GM08714 (cell line): ENCODE measurements around the gene CLTCL1.
A peak's percentile ranks its signal among the peaks of the same experiment; 100 is the strongest.
"Not testable (repeated sequence)": the region's sequence is repeated elsewhere in the genome, so short reads cannot be mapped to it uniquely, and the experiment has no call there.

Experiments
- H3K4me3 ChIP-seq: fragments of 200-500 bp; sonication (Bioruptor generic); 2 replicates; pipeline ENCODE4 v1.5.1; 2014; ENCODE audit warnings: mild to moderate bottlenecking, low read length, inconsistent platforms
- ZNF274 ChIP-seq: IDR thresholded peaks from 2 replicates; pipeline ENCODE4 v1.6.1; 2012; ENCODE audit warnings: mild to moderate bottlenecking, low read depth, low read length

CLTCL1 gene

DNA sequence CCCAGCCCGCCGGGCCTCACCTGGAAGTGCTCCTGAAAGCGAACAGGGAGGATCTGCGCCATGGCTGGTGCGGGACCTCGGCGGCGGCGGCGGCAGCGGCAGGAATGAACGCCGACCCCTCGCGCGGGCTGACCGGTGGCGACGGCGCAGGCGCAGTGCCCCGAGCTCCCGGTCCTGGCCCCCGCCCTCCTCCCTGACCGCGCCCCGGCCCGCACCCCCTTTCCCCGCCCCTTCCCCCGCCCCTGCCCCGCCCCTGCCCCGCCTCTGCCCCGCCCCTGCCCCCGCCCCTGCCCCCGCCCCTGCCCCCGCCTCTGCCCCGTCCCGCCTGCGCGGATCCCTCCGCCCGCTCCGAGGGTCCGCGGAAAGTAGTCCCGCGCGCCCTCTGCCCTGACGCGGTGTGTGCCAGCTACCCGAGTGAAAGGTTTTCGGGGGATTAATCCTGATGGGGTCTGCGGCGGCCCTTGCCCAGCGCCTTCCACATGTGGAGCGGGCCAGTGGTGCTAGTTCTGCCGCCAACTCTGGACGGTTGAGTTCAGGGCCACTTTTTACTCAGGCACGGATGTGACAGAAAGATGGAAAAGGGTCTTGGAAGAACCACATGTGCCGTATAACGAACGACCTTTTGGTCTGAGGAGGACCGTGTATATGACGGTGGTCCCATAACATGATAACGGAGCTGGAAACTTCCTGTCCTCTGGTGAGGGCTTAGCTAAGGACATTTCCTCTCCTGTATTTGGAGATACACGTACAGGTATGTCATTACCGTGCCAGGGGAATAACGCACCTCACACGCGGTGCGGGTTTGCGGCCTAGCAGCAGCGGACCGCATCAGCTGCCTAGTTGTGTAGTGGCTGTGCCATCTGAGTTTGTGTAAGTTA lies at the start of gene CLTCL1:
Gene CLTCL1, minus strand, starts transcription at position 140 of the 878 bp plus-strand sequence. Its CDS starts 78 bp downstream, at position 62.
- no peak for TF ChIP-seq ZNF274
- H3K4me3 ChIP-seq: peak within 1 kb of the TSS; percentile 74

DNA sequence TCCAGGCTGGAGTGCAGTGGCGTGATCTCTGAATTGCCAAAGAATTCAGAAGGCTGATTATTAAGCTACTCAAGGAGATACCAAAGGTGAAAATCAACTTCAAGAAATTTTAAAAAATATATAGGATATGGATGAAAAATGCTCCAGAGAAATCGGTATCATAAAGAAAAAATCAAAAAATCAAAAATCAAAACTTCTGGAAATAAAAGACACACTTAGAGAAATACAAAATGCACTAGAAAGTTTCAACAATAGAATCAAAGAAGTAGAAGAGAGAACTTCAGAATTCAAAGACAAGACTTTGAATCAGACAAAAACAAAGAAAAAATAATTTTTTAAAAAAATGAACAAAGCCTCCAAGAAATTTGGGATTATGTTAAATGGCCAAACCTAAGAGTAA lies 45.6 kb upstream of the CLTCL1 start:
- TF ChIP-seq ZNF274: no peak
- H3K4me3 ChIP-seq: no peak overlapping the region

DNA sequence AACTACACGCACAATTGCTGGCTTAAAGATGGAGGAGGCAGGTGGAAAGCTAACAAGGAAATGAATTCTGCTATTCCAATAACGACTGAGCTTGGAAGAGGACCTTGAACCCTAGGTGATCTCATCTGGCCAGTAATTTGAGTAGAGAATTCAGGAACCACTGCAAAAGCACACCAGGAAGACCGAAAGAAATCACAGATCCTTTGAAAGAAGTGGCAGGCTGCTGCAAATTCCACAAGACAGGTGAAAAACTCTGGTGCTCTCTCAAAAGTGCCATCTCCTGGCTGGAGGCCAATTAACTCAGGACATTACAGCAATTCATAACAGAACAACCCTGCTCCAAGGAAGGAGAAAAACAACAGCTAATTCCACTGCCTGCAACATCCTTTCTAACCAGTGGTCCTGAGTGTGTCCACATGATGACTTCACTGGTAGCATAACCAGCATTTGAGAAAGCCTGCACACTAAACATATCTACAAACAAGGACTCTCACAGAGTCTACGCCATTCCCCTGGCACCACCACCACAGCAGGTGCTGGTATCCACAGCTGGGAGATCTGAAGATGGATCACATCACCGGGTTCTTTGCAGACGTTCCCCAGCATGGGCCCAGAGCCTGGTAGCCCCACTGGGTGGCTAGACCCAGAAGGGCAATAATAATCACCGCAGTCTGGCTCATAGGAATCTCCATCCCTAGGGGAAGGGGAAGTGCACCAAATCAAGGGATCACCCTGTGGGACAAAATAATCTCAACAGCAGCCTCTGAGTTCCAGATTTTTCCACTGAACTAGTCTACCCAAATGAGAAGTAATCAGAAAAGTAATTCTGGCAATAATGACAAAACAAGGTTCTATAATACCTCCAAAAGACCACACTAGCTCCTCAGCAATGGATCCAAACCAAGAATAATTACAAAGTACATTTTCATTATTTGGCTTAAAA lies 44.9 kb upstream of the CLTCL1 start:
- no peak overlapping the region for H3K4me3 ChIP-seq
- no peak for TF ChIP-seq ZNF274

DNA sequence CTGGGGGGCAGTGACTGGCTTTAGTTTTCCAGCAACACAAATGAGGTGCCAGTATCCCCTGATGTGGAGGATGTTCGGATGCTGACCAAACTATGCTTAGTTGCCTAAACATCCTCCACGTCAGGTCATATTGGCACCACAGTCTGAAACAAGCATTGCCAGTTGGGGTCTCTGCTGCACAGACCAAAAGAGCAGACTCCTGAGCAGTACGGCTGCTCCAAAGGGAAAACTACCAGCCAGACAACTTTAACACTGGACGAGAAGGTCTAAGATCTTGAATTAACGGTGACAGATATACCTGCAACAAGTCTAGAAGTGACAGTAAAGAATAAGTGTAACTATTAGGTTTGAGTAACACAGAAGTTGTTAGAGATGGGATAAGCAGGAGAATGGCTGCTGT lies 40.5 kb upstream of the CLTCL1 start:
- H3K4me3 ChIP-seq: no peak overlapping the region
- no peak for TF ChIP-seq ZNF274

DNA sequence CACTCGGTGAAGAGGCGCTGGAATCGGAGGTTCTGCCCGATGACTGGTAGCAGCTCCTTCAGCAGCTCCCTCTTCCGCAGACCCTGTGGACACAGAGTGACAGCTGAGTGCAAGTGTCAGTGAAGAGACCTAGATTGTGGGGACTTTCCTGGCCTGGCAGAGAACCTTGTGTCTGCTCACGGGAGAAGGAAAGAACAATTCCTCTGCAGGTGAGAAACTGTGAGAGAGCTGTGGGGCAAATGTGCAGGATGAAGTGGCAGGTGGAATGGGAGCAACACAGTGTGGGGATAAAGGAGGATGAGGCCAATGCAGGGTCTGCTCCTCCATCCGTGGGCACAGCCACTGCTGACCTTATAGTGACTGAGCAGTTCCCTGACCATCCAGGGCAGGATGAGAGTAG lies 40.0 kb upstream of the CLTCL1 start:
- no peak overlapping the region for H3K4me3 ChIP-seq
- TF ChIP-seq ZNF274: no peak

DNA sequence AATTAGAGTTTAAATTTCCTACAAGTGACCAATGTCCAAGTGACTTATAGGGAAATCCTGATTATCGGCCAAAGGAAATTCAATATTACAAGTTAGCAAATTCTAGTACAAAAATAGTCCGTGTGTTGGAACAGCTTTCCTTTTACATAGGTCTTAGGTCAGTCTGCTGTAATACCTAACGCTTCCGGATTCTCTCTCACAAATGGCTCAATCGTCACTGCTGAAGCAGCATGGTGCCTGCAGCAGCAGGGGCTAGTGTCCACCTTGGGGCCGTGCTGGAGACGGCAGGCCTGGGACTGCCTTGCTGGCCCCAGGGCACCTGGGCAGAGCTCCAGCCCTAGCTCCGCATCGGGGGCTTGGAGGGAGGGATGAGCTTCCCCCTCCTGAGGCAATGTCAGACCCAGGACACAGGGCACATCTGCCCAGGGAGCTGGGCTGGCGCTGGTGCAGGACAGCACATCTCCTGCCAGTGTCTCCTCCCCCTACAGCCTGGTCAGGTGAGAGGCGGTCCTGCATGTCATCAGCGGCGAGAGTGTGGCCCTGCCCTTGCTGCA lies 39.4 kb upstream of the CLTCL1 start:
- no peak for TF ChIP-seq ZNF274
- no peak overlapping the region for H3K4me3 ChIP-seq

DNA sequence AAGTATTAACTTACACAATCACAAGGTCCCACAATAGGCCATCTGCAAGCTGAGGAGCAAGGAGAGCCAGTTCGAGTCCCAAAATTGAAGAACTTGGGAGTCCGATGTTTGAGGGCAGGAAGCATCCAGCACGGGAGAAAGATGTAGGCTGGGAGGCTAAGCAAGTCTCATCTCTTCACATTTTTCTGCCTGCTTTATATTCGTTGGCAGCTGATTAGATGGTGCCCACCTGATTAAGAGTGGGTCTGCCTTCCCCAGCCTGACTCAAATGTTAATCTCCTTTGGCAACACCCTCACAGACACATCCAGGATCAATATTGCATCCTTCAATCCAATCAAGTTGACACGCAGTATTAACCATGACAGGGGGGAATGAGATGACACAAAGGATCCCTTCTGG lies 38.7 kb upstream of the CLTCL1 start:
- H3K4me3 ChIP-seq: not testable (repeated sequence)

DNA sequence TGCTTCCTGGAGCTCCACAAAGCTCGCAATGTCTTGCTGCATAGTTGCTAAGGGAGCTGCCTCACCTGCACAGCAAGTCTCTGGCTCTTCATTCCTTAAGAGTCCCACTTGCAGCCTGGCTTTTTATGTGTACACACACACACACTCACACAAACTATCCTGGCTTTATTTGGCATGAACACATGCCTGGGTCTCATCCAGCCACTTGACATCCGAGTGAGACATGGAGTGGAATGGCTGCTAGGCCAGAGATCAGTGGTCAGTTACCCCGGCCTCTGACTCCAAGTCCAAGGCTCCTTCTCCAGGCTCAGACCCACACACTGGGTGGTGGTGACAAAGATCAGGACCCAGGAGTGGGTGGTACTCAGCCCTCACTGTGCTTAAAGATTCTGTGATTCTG lies 37.9 kb upstream of the CLTCL1 start:
- no peak overlapping the region for H3K4me3 ChIP-seq
- no peak for TF ChIP-seq ZNF274

DNA sequence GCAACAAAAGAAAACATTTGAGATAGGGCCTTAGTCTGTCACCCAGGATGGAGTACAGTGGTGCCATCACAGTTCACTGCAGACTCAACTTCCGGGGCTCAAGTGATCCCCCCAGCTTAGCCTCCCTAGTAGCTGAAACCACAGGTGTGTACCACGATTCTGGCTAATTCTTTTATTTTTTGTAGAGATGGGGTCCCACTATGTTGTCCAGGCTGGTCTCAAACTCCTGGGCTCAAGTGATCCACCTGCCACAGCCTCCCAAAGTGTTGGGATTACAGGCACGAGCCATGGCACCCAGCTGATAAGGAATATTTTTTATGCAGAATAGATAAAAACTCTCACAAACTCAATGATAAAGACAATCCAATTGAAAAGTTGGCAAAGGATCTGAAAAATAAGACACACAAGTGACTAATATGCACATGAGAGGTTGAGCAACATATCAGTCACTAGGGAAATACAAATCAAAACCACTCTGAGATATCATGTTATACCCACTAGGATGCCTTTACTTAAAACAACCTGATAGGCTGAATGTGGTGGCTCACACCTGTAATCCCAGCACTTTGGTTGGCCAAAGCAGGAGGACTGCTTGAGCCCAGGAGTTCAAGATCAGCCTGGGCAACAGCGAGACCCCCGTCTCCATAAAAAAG lies 33.9 kb upstream of the CLTCL1 start:
- no peak for TF ChIP-seq ZNF274
- no peak overlapping the region for H3K4me3 ChIP-seq

DNA sequence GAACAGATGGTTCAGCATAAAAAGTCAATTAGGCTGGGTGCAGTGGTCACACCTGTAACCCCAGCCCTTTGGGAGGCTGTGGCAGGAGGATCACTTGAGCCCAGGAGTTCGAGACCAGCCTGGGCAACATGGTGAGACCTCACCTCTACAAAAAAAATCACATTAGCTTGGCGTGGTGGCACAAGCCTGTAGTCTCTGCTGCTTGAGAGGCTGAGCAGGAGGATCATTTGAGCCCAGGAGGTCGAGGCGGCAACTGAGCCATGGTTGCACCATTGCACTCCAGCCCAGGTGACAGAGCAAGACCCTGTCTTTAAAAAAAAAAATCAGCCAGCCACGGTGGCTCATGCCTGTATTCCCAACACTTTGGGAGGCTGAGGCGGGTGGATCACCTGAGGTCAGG lies 31.9 kb upstream of the CLTCL1 start:
- H3K4me3 ChIP-seq: not testable (repeated sequence)

DNA sequence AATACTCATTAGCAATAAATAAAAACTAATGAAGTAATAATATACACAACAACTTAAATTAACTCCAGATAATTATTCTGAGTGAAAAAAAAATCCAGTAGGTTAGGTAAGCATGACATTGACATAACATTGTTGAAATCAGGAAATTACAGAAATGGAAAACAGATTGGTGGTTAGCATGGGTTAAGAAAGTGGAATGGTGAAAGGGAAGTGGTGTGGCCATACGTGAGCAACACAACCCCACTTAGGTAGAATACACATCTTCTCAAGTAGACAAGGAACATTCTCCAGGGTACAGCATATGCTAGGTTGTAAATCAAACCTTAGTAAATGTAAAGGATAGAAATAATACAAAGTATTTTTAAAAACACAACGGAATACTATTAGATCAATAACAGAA lies 30.2 kb upstream of the CLTCL1 start:
- no peak for TF ChIP-seq ZNF274
- H3K4me3 ChIP-seq: no peak overlapping the region

DNA sequence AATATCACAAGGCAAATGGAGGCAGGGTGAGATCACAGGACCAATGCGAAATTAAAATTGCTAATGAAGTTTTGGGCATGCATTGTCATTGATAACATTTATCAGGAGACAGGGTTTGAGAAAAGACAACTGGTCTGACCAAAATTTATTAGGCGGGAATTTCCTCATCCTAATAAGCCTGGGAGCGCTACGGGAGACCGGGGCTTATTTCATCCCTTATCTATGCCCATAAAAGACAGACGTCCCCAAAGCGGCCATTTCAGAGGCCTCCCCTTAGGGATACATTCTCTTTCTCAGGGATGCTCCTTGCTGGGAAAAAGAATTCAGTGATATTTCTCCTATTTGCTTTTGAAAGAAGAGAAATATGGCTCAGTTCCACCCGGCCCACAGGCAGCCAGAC lies 28.6 kb upstream of the CLTCL1 start:
- H3K4me3 ChIP-seq: not testable (repeated sequence)

DNA sequence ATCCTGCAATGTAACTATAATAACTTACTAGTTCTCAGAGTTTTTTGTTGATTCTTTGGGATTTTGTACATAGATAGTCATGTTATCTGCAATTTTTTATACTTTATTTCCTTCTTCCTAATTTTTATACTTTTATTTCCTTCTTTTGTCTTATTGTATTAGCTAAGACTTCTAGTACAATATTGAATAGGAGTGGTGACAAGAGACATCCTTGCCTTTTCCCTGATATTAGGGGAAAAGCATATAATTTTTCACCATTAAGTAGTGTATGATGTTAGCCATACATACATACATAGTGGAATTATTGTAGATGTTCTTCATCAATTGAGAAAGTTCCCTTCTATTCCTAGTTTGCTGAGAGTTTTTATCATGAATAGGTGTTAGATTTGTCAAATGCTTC lies 27.8 kb upstream of the CLTCL1 start:
- H3K4me3 ChIP-seq: no peak overlapping the region
- no peak for TF ChIP-seq ZNF274

DNA sequence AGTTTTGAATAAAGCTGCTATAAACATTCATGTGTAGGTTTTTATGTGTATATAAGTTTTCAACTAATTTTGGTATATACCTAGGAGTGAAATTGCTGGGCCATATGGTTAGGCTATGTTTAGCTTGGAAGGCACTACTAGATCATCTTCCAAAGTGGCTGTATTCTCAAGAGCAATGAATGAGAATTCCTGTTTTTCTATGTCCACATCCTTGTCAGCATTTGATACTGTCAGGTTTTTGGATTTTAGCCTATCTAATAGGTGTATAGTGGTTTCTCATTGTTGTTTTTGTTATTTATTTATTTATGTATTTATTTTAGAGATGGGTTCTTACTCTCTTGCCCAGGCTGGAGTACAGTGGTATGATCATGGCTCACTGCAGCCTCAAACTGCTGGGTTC lies 26.3 kb upstream of the CLTCL1 start:
- TF ChIP-seq ZNF274: no peak
- H3K4me3 ChIP-seq: no peak overlapping the region
